ENCODE data around the gene GLOD5.

Gene GLOD5

GRCh38 chrX:48761674-48762471 lies at the start of gene GLOD5:
Gene GLOD5, plus strand, starts transcription at chrX:48761747. Its CDS starts 44 bp downstream, at chrX:48761791.
- no peaks in the 10 kb centered on the region for H3K9me3 Mint-ChIP-seq
- no peak for DNase-seq (ENCODE audit: low spot score in 2 of 2)
- peaks cover 10% of the 10 kb centered on the region for H3K27me3 Mint-ChIP-seq
- H3K4me3 Mint-ChIP-seq = no peak within 1 kb of the TSS
- ATAC-seq (ENCODE audit: low read depth) = no peak
- no peaks in the 10 kb centered on the region for H3K36me3 Mint-ChIP-seq
- no peak within 1 kb of the TSS for H3K27ac Mint-ChIP-seq
- peaks cover 4% of the 10 kb centered on the region for H3K4me1 Mint-ChIP-seq

DNA sequence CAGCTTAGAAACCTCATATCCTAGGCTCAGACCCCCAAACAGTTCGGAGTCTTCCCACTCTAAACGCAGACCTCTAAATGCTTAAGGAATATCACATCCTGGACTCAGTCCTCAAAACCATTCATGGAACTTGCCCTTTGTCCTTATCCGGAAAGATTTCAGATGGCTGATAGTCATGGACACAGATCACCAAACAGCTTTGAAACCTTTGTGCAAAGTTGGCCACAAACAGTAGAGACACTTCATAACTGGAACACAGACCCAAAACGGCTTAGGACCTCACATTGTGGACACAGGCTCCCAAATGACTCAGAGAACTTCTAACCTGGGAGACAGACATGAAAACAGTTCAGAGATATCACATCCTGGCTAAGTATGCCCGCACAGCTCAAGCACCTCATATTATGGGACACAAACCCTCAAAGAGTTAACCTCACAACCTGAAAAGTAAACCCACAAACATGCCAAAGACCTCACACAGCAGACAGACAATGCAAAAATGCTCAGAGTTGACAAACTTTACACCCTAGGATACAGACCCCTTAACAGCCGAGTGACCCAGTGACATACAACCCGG lies 49.5 kb upstream of the GLOD5 start:
- peaks cover 9% of the 10 kb centered on the region for H3K4me1 Mint-ChIP-seq

GRCh38 chrX:48713847-48714246 lies 47.7 kb upstream of the GLOD5 start:
- Mint-ChIP-seq H3K4me1 (peaks cover 6% of the 10 kb centered on the region), H3K4me3 (no peak overlapping the region), H3K27ac (no peak overlapping the region), H3K27me3 (no peaks in the 10 kb centered on the region), H3K9me3 (no peaks in the 10 kb centered on the region), H3K36me3 (peaks cover 2% of the 10 kb centered on the region)
- DNase-seq (ENCODE audit: low spot score in 2 of 2) (no peak), ATAC-seq (ENCODE audit: low read depth) (no peak)

More for the DNA sequence above, 49.5 kb upstream of the GLOD5 start:
- ATAC-seq (ENCODE audit: low read depth) (no peak), DNase-seq (ENCODE audit: low spot score in 2 of 2) (no peak)
- Mint-ChIP-seq H3K9me3 (no peaks in the 10 kb centered on the region), H3K27ac (no peak overlapping the region), H3K36me3 (peaks cover under 1% of the 10 kb centered on the region), H3K27me3 (no peaks in the 10 kb centered on the region), H3K4me3 (no peak overlapping the region)

DNA sequence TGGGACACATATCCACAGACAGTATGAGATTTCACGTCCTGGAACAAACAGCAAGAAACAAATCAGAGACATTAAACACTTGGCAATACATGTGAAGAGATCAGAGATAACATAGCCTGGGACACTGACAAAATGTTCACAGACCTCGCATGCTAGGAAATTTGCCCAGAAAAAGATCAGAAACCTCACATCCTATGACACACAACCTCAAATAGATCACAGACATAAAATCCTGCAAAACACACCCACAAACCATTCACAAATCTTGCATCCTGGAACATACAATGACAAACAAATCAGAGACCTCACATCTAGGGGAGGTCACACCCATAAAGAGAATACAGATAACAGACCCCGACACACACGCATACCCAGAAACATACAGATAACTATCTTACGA lies 47.0 kb upstream of the GLOD5 start:
- Mint-ChIP-seq H3K9me3 (no peaks in the 10 kb centered on the region), H3K4me3 (no peak overlapping the region), H3K4me1 (peaks cover 6% of the 10 kb centered on the region), H3K36me3 (peaks cover 2% of the 10 kb centered on the region), H3K27me3 (no peaks in the 10 kb centered on the region), H3K27ac (no peak overlapping the region)
- DNase-seq (ENCODE audit: low spot score in 2 of 2) (no peak), ATAC-seq (ENCODE audit: low read depth) (no peak)

- H3K4me1 Mint-ChIP-seq = peaks cover 6% of the 10 kb centered on the region
- H3K27ac Mint-ChIP-seq = no peak overlapping the region
- H3K4me3 Mint-ChIP-seq = no peak overlapping the region
- no peaks in the 10 kb centered on the region for H3K9me3 Mint-ChIP-seq
- peaks cover 2% of the 10 kb centered on the region for H3K36me3 Mint-ChIP-seq
- no peaks in the 10 kb centered on the region for H3K27me3 Mint-ChIP-seq
- ATAC-seq (ENCODE audit: low read depth) = no peak
- no peak for DNase-seq (ENCODE audit: low spot score in 2 of 2)
These were observed 46.5 kb upstream of the GLOD5 start for GRCh38 chrX:48715072-48715471.

GRCh38 chrX:48715876-48716502 lies 45.6 kb upstream of the GLOD5 start:
- no peak for ATAC-seq (ENCODE audit: low read depth)
- H3K27ac Mint-ChIP-seq = no peak overlapping the region
- no peak overlapping the region for H3K4me3 Mint-ChIP-seq

GRCh38 chrX:48719958-48720357 lies 41.6 kb upstream of the GLOD5 start:
- no peaks in the 10 kb centered on the region for H3K9me3 Mint-ChIP-seq
- DNase-seq (ENCODE audit: low spot score in 2 of 2) (no peak), ATAC-seq (ENCODE audit: low read depth) (no peak)
- H3K27ac Mint-ChIP-seq = no peak overlapping the region
- H3K4me3 Mint-ChIP-seq = no peak overlapping the region
- H3K36me3 Mint-ChIP-seq = peaks cover 2% of the 10 kb centered on the region
- H3K27me3 Mint-ChIP-seq = no peaks in the 10 kb centered on the region
- peaks cover 6% of the 10 kb centered on the region for H3K4me1 Mint-ChIP-seq

More at GRCh38 chrX:48715876-48716502, 45.6 kb upstream of the GLOD5 start:
- Mint-ChIP-seq H3K27me3 (no peaks in the 10 kb centered on the region), H3K4me1 (peaks cover 6% of the 10 kb centered on the region), H3K36me3 (peaks cover 2% of the 10 kb centered on the region), H3K9me3 (no peaks in the 10 kb centered on the region)
- no peak for DNase-seq (ENCODE audit: low spot score in 2 of 2)

GRCh38 chrX:48720577-48721250 lies 40.8 kb upstream of the GLOD5 start:
- Mint-ChIP-seq H3K27me3 (no peaks in the 10 kb centered on the region), H3K27ac (no peak overlapping the region), H3K4me1 (peaks cover 6% of the 10 kb centered on the region), H3K4me3 (no peak overlapping the region), H3K36me3 (peaks cover 2% of the 10 kb centered on the region), H3K9me3 (no peaks in the 10 kb centered on the region)
- DNase-seq (ENCODE audit: low spot score in 2 of 2) = no peak
- no peak for ATAC-seq (ENCODE audit: low read depth)

- Mint-ChIP-seq H3K4me3 (no peak overlapping the region), H3K36me3 (peaks cover 2% of the 10 kb centered on the region), H3K27me3 (no peaks in the 10 kb centered on the region), H3K9me3 (no peaks in the 10 kb centered on the region), H3K27ac (no peak overlapping the region), H3K4me1 (peaks cover 3% of the 10 kb centered on the region)
- ATAC-seq (ENCODE audit: low read depth) (no peak), DNase-seq (ENCODE audit: low spot score in 2 of 2) (no peak)
These were observed 39.6 kb upstream of the GLOD5 start for GRCh38 chrX:48721916-48722315.

- Mint-ChIP-seq H3K4me1 (no peaks in the 10 kb centered on the region), H3K4me3 (no peak overlapping the region), H3K36me3 (no peaks in the 10 kb centered on the region), H3K27ac (no peak overlapping the region), H3K27me3 (no peaks in the 10 kb centered on the region), H3K9me3 (no peaks in the 10 kb centered on the region)
- ATAC-seq (ENCODE audit: low read depth) = no peak
- no peak for DNase-seq (ENCODE audit: low spot score in 2 of 2)
These were observed 35.0 kb upstream of the GLOD5 start for GRCh38 chrX:48726596-48726995.

DNA sequence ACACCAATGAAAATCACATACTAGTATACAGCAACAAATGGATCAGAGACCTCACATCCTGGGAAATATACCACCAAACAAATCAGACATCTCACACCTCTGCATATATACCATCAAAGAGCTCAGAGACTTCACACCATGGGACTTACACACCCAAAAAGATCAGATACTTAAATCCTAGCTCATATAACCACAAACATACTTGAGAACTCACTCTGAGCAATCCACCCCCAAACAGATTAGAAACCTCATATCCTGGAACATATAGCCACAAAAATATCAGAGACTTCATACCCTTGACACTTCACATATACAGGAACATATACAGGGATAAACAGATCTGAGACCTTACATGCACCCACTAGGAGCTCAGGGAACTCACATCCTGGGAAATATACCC lies 32.9 kb upstream of the GLOD5 start:
- no peak for DNase-seq (ENCODE audit: low spot score in 2 of 2)
- no peaks in the 10 kb centered on the region for H3K4me1 Mint-ChIP-seq
- no peaks in the 10 kb centered on the region for H3K9me3 Mint-ChIP-seq
- H3K27me3 Mint-ChIP-seq = no peaks in the 10 kb centered on the region
- H3K4me3 Mint-ChIP-seq = no peak overlapping the region
- H3K36me3 Mint-ChIP-seq = no peaks in the 10 kb centered on the region
- H3K27ac Mint-ChIP-seq = no peak overlapping the region
- no peak for ATAC-seq (ENCODE audit: low read depth)

GRCh38 chrX:48736303-48736702 lies 25.2 kb upstream of the GLOD5 start:
- Mint-ChIP-seq H3K27ac (no peak overlapping the region), H3K9me3 (no peaks in the 10 kb centered on the region), H3K4me1 (peaks cover 11% of the 10 kb centered on the region), H3K4me3 (peak overlapping the region; percentile 25), H3K36me3 (no peaks in the 10 kb centered on the region), H3K27me3 (no peaks in the 10 kb centered on the region)
- no peak for ATAC-seq (ENCODE audit: low read depth)
- DNase-seq (ENCODE audit: low spot score in 2 of 2) = no peak

- ATAC-seq (ENCODE audit: low read depth) (no peak), DNase-seq (ENCODE audit: low spot score in 2 of 2) (peak in 1 of 2 donors; percentile 11)
- no peaks in the 10 kb centered on the region for H3K9me3 Mint-ChIP-seq
- H3K27me3 Mint-ChIP-seq = no peaks in the 10 kb centered on the region
- H3K4me1 Mint-ChIP-seq = peaks cover 11% of the 10 kb centered on the region
- H3K27ac Mint-ChIP-seq = peak overlapping the region; percentile 91
- no peaks in the 10 kb centered on the region for H3K36me3 Mint-ChIP-seq
- H3K4me3 Mint-ChIP-seq = peak overlapping the region; percentile 89
These were observed 24.7 kb upstream of the GLOD5 start for GRCh38 chrX:48736878-48737212.

Data from memory B cell (primary cell).